Measurements from ENCODE around the gene CAPN15. TPM values are rescaled to one million over a fixed set of nuclear protein-coding genes. Genes with fewer than 3 reads are reported as not detected.

The CAPN15 gene
- total RNA-seq, 1 experiment from 2014 or later = 91.2 TPM

GRCh38 chr16:575354-576196 is 48.1 kb downstream of the CAPN15 start:
- TF ChIP-seq EZH2 (IDR thresholded peaks at IDR 0.05; ENCODE audit: borderline replicate concordance, low read depth, low read length, poor library complexity, severe bottlenecking) = no peak
- TF ChIP-seq, protein P1, sequence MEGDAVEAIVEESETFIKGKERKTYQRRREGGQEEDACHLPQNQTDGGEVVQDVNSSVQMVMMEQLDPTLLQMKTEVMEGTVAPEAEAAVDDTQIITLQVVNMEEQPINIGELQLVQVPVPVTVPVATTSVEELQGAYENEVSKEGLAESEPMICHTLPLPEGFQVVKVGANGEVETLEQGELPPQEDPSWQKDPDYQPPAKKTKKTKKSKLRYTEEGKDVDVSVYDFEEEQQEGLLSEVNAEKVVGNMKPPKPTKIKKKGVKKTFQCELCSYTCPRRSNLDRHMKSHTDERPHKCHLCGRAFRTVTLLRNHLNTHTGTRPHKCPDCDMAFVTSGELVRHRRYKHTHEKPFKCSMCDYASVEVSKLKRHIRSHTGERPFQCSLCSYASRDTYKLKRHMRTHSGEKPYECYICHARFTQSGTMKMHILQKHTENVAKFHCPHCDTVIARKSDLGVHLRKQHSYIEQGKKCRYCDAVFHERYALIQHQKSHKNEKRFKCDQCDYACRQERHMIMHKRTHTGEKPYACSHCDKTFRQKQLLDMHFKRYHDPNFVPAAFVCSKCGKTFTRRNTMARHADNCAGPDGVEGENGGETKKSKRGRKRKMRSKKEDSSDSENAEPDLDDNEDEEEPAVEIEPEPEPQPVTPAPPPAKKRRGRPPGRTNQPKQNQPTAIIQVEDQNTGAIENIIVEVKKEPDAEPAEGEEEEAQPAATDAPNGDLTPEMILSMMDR (conservative IDR thresholded peaks at IDR 0.05; ENCODE audit: low read depth, low read length) = no peak
- ChIA-PET CTCF (no interaction called here), POLR2A (ENCODE audit: low non-redundant PET) (no interaction called here)
- Histone ChIP-seq H3K4me3 (ENCODE audit: low read depth, low read length, poor library complexity, severe bottlenecking) (no peak overlapping the region), H3K27me3 (replicated peaks; ENCODE audit: insufficient read depth, low read depth, low read length, poor library complexity) (no peaks in the 10 kb centered on the region), H3K9me3 (ENCODE audit: low read depth, low read length, poor library complexity, severe bottlenecking) (no peaks in the 10 kb centered on the region), H3K4me1 (ENCODE audit: insufficient read depth, low read length, poor library complexity, severe bottlenecking) (no peaks in the 10 kb centered on the region), H3K27ac (ENCODE audit: low read depth, low read length, poor library complexity, severe bottlenecking) (no peak overlapping the region), H3K36me3 (ENCODE audit: insufficient read depth, low read length, poor library complexity, severe bottlenecking) (no peaks in the 10 kb centered on the region)
- no peak for DNase-seq (ENCODE audit: low spot score)
- intact Hi-C loops (cut with micrococcal nuclease; ENCODE audit: unreplicated experiment) = no loop called here
- no TSS peak for BruUV-seq (replicated peaks)

- POLR2A ChIA-PET (ENCODE audit: low non-redundant PET) = no interaction called here
- H3K27ac ChIP-seq (ENCODE audit: low read depth, low read length, poor library complexity, severe bottlenecking) = no peak overlapping the region
- H3K9me3 ChIP-seq (ENCODE audit: low read depth, low read length, poor library complexity, severe bottlenecking) = no peaks in the 10 kb centered on the region
- TF ChIP-seq, protein P1 (conservative IDR thresholded peaks at IDR 0.05; ENCODE audit: low read depth, low read length) = no peak
- no peak for TF ChIP-seq EZH2 (IDR thresholded peaks at IDR 0.05; ENCODE audit: borderline replicate concordance, low read depth, low read length, poor library complexity, severe bottlenecking)
- no peaks in the 10 kb centered on the region for H3K36me3 ChIP-seq (ENCODE audit: insufficient read depth, low read length, poor library complexity, severe bottlenecking)
- no TSS peak for BruUV-seq (replicated peaks)
- H3K4me1 ChIP-seq (ENCODE audit: insufficient read depth, low read length, poor library complexity, severe bottlenecking) = no peaks in the 10 kb centered on the region
- intact Hi-C loops (cut with micrococcal nuclease; ENCODE audit: unreplicated experiment) = no loop called here
- no peaks in the 10 kb centered on the region for H3K27me3 ChIP-seq (replicated peaks; ENCODE audit: insufficient read depth, low read depth, low read length, poor library complexity)
- CTCF ChIA-PET = no interaction called here
- no peak overlapping the region for H3K4me3 ChIP-seq (ENCODE audit: low read depth, low read length, poor library complexity, severe bottlenecking)
- no peak for DNase-seq (ENCODE audit: low spot score)
These were observed 48.8 kb downstream of the CAPN15 start for GRCh38 chr16:576197-576822.

DNA sequence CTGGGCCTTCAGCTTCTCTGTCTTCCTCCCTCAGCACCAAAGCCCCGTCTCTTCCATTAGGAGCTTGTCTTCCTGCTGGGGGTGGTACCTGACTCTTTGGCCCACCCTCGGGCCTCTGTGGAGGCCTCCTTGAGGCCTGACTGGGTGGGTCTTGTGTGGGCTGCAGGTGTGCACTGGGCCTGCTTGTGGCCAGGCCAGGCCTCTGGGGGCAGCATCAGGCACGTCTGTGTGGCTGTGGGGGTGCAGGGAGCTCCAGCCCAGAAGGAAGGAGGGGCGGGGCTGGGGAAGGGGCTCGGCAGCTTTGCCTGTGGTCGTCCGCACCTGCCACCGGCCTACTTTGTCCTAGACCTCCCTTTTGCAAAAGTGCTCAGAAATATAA is 49.3 kb downstream of the CAPN15 start:
- Histone ChIP-seq H3K4me3 (ENCODE audit: low read depth, low read length, poor library complexity, severe bottlenecking) (no peak overlapping the region), H3K9me3 (ENCODE audit: low read depth, low read length, poor library complexity, severe bottlenecking) (no peaks in the 10 kb centered on the region), H3K4me1 (ENCODE audit: insufficient read depth, low read length, poor library complexity, severe bottlenecking) (no peaks in the 10 kb centered on the region), H3K27me3 (replicated peaks; ENCODE audit: insufficient read depth, low read depth, low read length, poor library complexity) (no peaks in the 10 kb centered on the region), H3K36me3 (ENCODE audit: insufficient read depth, low read length, poor library complexity, severe bottlenecking) (no peaks in the 10 kb centered on the region), H3K27ac (ENCODE audit: low read depth, low read length, poor library complexity, severe bottlenecking) (no peak overlapping the region)
- no peak for DNase-seq (ENCODE audit: low spot score)
- POLR2A ChIA-PET (ENCODE audit: low non-redundant PET) = no interaction called here
- CTCF ChIA-PET = interaction anchor here (0.7 kb wide), 1 partner anchor 131 kb away, joined by 4 read pairs; no protein-coding TSS in a partner anchor
- BruUV-seq (replicated peaks) = no TSS peak
- TF ChIP-seq, protein P1 (conservative IDR thresholded peaks at IDR 0.05; ENCODE audit: low read depth, low read length) = no peak
- TF ChIP-seq EZH2 (IDR thresholded peaks at IDR 0.05; ENCODE audit: borderline replicate concordance, low read depth, low read length, poor library complexity, severe bottlenecking) = no peak
- intact Hi-C loops (cut with micrococcal nuclease; ENCODE audit: unreplicated experiment) = no loop called here

All from A673 (cell line).